A549 (cell line): Measurements from ENCODE around the gene PRPSAP1. TPM values are rescaled to one million over a fixed set of nuclear protein-coding genes. Genes with fewer than 3 reads are reported as not detected.

Experiments used
- ATAC-seq, 2 experiments: fragments of 200-7000 bp in 1 of 2; fragments of >200 bp in 1 of 2; cut with Nextera tagmentation in 1 of 2; cut with Tn5 transposase in 1 of 2; 3 replicates each; pipeline versions ENCODE4 v1.8.0 to v1.9.1; 2018 to 2020; ENCODE audit warnings: mild to moderate bottlenecking in 1 of 2, moderate library complexity in 1 of 2
- CTCF ChIA-PET: fragments of 300-600 bp; sonication (Branson Sonifier 250); formaldehyde crosslinking; extraction: SDS; loops from one replicate; lab custom pipeline; 2021; ENCODE audit warnings: antibody characterized with exemption, inconsistent platforms; lab: Yijun Ruan, JAX
- POLR2A ChIA-PET: fragments of 350-600 bp; formaldehyde crosslinking; extraction: SDS; loops from one replicate; lab custom pipeline; 2021; ENCODE audit warnings: antibody characterized with exemption, inconsistent platforms; lab: Yijun Ruan, JAX
- DNase-seq, 2 experiments: peaks; one replicate each; pipeline versions ENCODE4 v3.0.0 to v3.0.0-alpha.2; 2011 to 2016; ENCODE audit warnings: low read depth in 1 of 2, low spot score in 1 of 2
- FAIRE-seq: peaks from 2 replicates; lab custom pipeline; 2011; peaks lifted over from hg19 to GRCh38; lab: Jason Lieb, UNC
- H3K27ac ChIP-seq, 2 experiments: fragments of >200 bp; sonication (Bioruptor Twin); formaldehyde crosslinking; 3 replicates each; pipeline ENCODE4 v1.5.1; 2016 to 2017
- H3K4me1 ChIP-seq: fragments of >200 bp; sonication (Bioruptor Twin); formaldehyde crosslinking; 3 replicates; pipeline ENCODE4 v1.6.1; 2016
- H3K4me2 ChIP-seq: fragments of >200 bp; sonication (Bioruptor Twin); formaldehyde crosslinking; 3 replicates; pipeline ENCODE4 v1.6.1; 2016
- H3K4me3 ChIP-seq: fragments of >200 bp; sonication (Bioruptor Twin); formaldehyde crosslinking; 3 replicates; pipeline ENCODE4 v1.5.1; 2016
- H3K9me3 ChIP-seq: fragments of >200 bp; sonication (Bioruptor Twin); formaldehyde crosslinking; 3 replicates; pipeline ENCODE4 v1.6.1; 2016
- BCL3 ChIP-seq: fragments of >200 bp; sonication (Bioruptor Twin); formaldehyde crosslinking; IDR thresholded peaks from 3 replicates; pipeline ENCODE4 v1.6.1; 2016
- CEBPB ChIP-seq, 2 experiments: fragments of >200 bp in 1 of 2; sonication (Bioruptor Twin) in 1 of 2; formaldehyde crosslinking in 1 of 2; IDR thresholded peaks; 2 replicates each; pipeline ENCODE4 v1.6.1; 2012 to 2016
- CHD2 ChIP-seq: fragments of 150-350 bp; IDR thresholded peaks from 2 replicates; pipeline ENCODE4 v1.6.1; 2014; ENCODE audit warnings: low read length; ENCODE audit not compliant: partially characterized antibody
- EHF ChIP-seq: fragments of 250-450 bp; sonication (Bioruptor Pico); IDR thresholded peaks from 2 replicates; pipeline ENCODE4 v1.5.0; 2020; ENCODE audit warnings: mild to moderate bottlenecking
- EHMT2 ChIP-seq: fragments of 200-600 bp; sonication (generic); IDR thresholded peaks from 2 replicates; pipeline ENCODE4 v1.6.1; 2016; ENCODE audit warnings: antibody characterized with exemption, low read depth, mild to moderate bottlenecking, moderate library complexity
- ESRRA ChIP-seq: fragments of 150-350 bp; IDR thresholded peaks from 2 replicates; pipeline ENCODE4 v1.6.1; 2014; ENCODE audit warnings: mild to moderate bottlenecking, low read length, borderline replicate concordance
- FOSB ChIP-seq: fragments of 250-450 bp; sonication (Bioruptor Pico); IDR thresholded peaks from 2 replicates; pipeline ENCODE4 v1.5.0; 2020; ENCODE audit warnings: mild to moderate bottlenecking, moderate library complexity
- FOXS1 ChIP-seq: fragments of 250-450 bp; sonication (Bioruptor Pico); IDR thresholded peaks from 2 replicates; pipeline ENCODE4 v1.5.0; 2020; ENCODE audit warnings: mild to moderate bottlenecking, moderate library complexity
- HDAC2 ChIP-seq: fragments of 200-600 bp; sonication (generic); IDR thresholded peaks from 2 replicates; pipeline ENCODE4 v1.6.1; 2016
- HES2 ChIP-seq: fragments of >200 bp; sonication (Bioruptor Twin); formaldehyde crosslinking; IDR thresholded peaks from 2 replicates; pipeline ENCODE4 v1.6.1; 2016
- HEYL ChIP-seq: fragments of 250-450 bp; sonication (Bioruptor Pico); IDR thresholded peaks from 2 replicates; pipeline ENCODE4 v1.8.0; 2021; ENCODE audit warnings: mild to moderate bottlenecking, moderate library complexity
- JUNB ChIP-seq: fragments of >200 bp; sonication (Bioruptor Twin); formaldehyde crosslinking; IDR thresholded peaks from 2 replicates; pipeline ENCODE4 v1.6.1; 2016
- MAFK ChIP-seq: fragments of 450-650 bp; IDR thresholded peaks from 2 replicates; pipeline ENCODE4 v1.6.1; 2014; ENCODE audit not compliant: partially characterized antibody
- NPAS2 ChIP-seq: fragments of 250-450 bp; sonication (Bioruptor Pico); IDR thresholded peaks from 2 replicates; pipeline ENCODE4 v1.8.0; 2022; ENCODE audit warnings: mild to moderate bottlenecking, moderate library complexity, borderline replicate concordance
- PHF8 ChIP-seq: fragments of 200-600 bp; sonication (generic); IDR thresholded peaks from 2 replicates; pipeline ENCODE4 v1.6.1; 2016; ENCODE audit warnings: low read depth, mild to moderate bottlenecking, antibody characterized with exemption, moderate library complexity, borderline replicate concordance
- POLR2A ChIP-seq: IDR thresholded peaks from 2 replicates; pipeline ENCODE4 v1.6.1; 2012; ENCODE audit warnings: mild to moderate bottlenecking, low read length
- POLR2AphosphoS2 ChIP-seq: conservative IDR thresholded peaks from 2 replicates; pipeline ENCODE4 v1.6.1; 2012; ENCODE audit warnings: low read length, improper control_type of control experiment, inconsistent platforms
- RAD21 ChIP-seq, 2 experiments: fragments of >200 bp in 1 of 2; sonication (Bioruptor Twin) in 1 of 2; formaldehyde crosslinking in 1 of 2; IDR thresholded peaks in 1 of 2; conservative IDR thresholded peaks in 1 of 2; 2 replicates in 1 of 2; 3 replicates in 1 of 2; pipeline ENCODE4 v1.6.1; 2012 to 2018; ENCODE audit warnings: inconsistent platforms in 1 of 2
- RCOR1 ChIP-seq: fragments of 150-350 bp; IDR thresholded peaks from 2 replicates; pipeline ENCODE4 v1.6.1; 2014; ENCODE audit warnings: antibody characterized with exemption, low read length, low read depth
- REST ChIP-seq: fragments of 200-600 bp; sonication (generic); IDR thresholded peaks from 2 replicates; pipeline ENCODE4 v1.6.1; 2016; ENCODE audit warnings: antibody characterized with exemption, mild to moderate bottlenecking, moderate library complexity
- SREBF2 ChIP-seq: fragments of 450-650 bp; IDR thresholded peaks from 2 replicates; pipeline ENCODE4 v1.6.1; 2014; ENCODE audit warnings: mild to moderate bottlenecking, moderate library complexity
- USF2 ChIP-seq: fragments of 450-650 bp; IDR thresholded peaks from 2 replicates; pipeline ENCODE4 v1.6.1; 2014; ENCODE audit warnings: antibody characterized with exemption
- ZC3H11A ChIP-seq: fragments of 450-650 bp; IDR thresholded peaks from 2 replicates; pipeline ENCODE4 v1.6.1; 2014; ENCODE audit warnings: antibody characterized with exemption, mild to moderate bottlenecking
- WGBS: methylation state at CpG from one replicate; pipeline ENCODE4 v1.1.6; 2017; ENCODE audit errors: missing lambda C conversion rate; 5-methylcytosine and 5-hydroxymethylcytosine counted together
- polyA plus RNA-seq, 4 experiments: library from polyadenylated mRNA; depleted of rRNA in 3 of 4; stranded (reverse); fragments of >200 nt; fragmentation: RNase III in 1 of 4; extraction: RNeasy Plus Mini Kit Qiagen cat#74134 plus additional on column Dnase treatment in 1 of 4; gene quantifications; 2 replicates in 3 of 4; 3 replicates in 1 of 4; pipeline ENCODE4 v1.2.3, GENCODE V29; 2011 to 2017

PRPSAP1 gene
- polyA plus RNA-seq, 2 of the 4 experiments (the other 2 are of a cell fraction), result 63.3 to 80.9 TPM

GRCh38 chr17:76356803-76357456, 3.2 kb upstream of the PRPSAP1 start:
- no peak for DNase-seq
- Histone ChIP-seq H3K27ac (no peak overlapping the region), H3K4me1 (peaks cover 12% of the 10 kb centered on the region; the same call in 2 of the 3 replicates), H3K4me2 (peak overlapping the region; percentile 13; the same call in 1 of the 3 replicates), H3K4me3 (no peak overlapping the region), H3K9me3 (no peaks in the 10 kb centered on the region)
- WGBS, result 72% methylated on average over 12 of the region's 12 CpGs
- ChIA-PET POLR2A (no interaction called here), CTCF (interaction anchor here (0.7 to 29.4 kb wide), 5 partner anchors 12 to 161 kb away, joined by 3 to 899 read pairs (median 5); partner anchors contain the start of gene SPHK1)
- FAIRE-seq, result no peak
- ATAC-seq, result no peak
- TF ChIP-seq HES2, result no peak
- no peak for TF ChIP-seq USF2
- TF ChIP-seq HDAC2, result no peak
- no peak for TF ChIP-seq RCOR1
- no peak for TF ChIP-seq MAFK
- no peak for TF ChIP-seq JUNB
- TF ChIP-seq EHMT2, result no peak
- no peak for TF ChIP-seq PHF8
- no peak for TF ChIP-seq ZC3H11A
- no peak for TF ChIP-seq RAD21 (conservative IDR thresholded peaks at IDR 0.05 in 1 of 2, IDR thresholded peaks at IDR 0.05 in 1 of 2)
- no peak for TF ChIP-seq CEBPB (IDR thresholded peaks at IDR 0.05)
- TF ChIP-seq BCL3, result no peak
- no peak for TF ChIP-seq FOXS1 (CRISPR knock-in tag)
- no peak for TF ChIP-seq REST
- TF ChIP-seq POLR2A, result no peak
- TF ChIP-seq POLR2AphosphoS2, result no peak
- no peak for TF ChIP-seq CHD2
- TF ChIP-seq HEYL (CRISPR knock-in tag), result no peak

GRCh38 chr17:76354747-76355310, 1.1 kb upstream of the PRPSAP1 start:
- peak overlapping the region; percentile 93 to 97; a peak in 5 of 6 replicates for H3K27ac ChIP-seq
- POLR2A ChIA-PET, result interaction anchor here (0.6 to 2.0 kb wide), 2 partner anchors 15 to 43 kb away, joined by 3 to 11 read pairs; no protein-coding TSS in a partner anchor
- peak overlapping the region; percentile 83 for H3K4me3 ChIP-seq
- ATAC-seq, result no peak
- TF ChIP-seq BCL3 (no peak), EHF (CRISPR knock-in tag) (no peak), SREBF2 (no peak), NPAS2 (CRISPR knock-in tag) (no peak), EHMT2 (no peak), ESRRA (no peak), FOSB (CRISPR knock-in tag) (no peak)
- peak in 1 of 2 experiments; percentile 31 for DNase-seq
- no peak for FAIRE-seq
- peak overlapping the region; percentile 82 for H3K4me2 ChIP-seq
- H3K9me3 ChIP-seq, result no peaks in the 10 kb centered on the region
- peaks cover 18% of the 10 kb centered on the region; the same call in 2 of the 3 replicates for H3K4me1 ChIP-seq
- CTCF ChIA-PET, result interaction anchor here (1.0 to 29.4 kb wide), 7 partner anchors 9 to 75 kb away, joined by 3 to 899 read pairs (median 15); partner anchors contain the start of gene SPHK1
- 73% methylated on average over 13 of the region's 13 CpGs for WGBS
